GM11168 (cell line): ENCODE data around the gene HAUS6.
"Not testable (repeated sequence)": the region's sequence is repeated elsewhere in the genome, so short reads cannot be mapped to it uniquely, and the experiment has no call there.

Source experiments
- in situ Hi-C: fragments of 300-500 bp; cut with MboI; formaldehyde crosslinking; loops from one replicate; pipeline ENCODE4 v1.12.0; 2022; ENCODE audit warnings: low sequenced_read_pairs; ENCODE audit not compliant: unreplicated experiment

The HAUS6 gene

GRCh38 chr9:19119246-19119645, 16.5 kb upstream of the HAUS6 start:
- in situ Hi-C loops, result no loop called here

GRCh38 chr9:19117039-19117716, 14.5 kb upstream of the HAUS6 start:
- in situ Hi-C loops, result no loop called here

- in situ Hi-C loops, result no loop called here
Measured at GRCh38 chr9:19116107-19116790, 13.5 kb upstream of the HAUS6 start.

GRCh38 chr9:19114680-19115270, 12.1 kb upstream of the HAUS6 start:
- in situ Hi-C loops, result no loop called here

GRCh38 chr9:19113964-19114679, 11.4 kb upstream of the HAUS6 start:
- in situ Hi-C loops, result no loop called here

- in situ Hi-C loops, result not testable (repeated sequence)
Measured at GRCh38 chr9:19113064-19113611, 10.4 kb upstream of the HAUS6 start.

- in situ Hi-C loops, result loop anchor here (10.0 kb wide), 1 partner anchor 67 kb away; no protein-coding TSS in a partner anchor
Measured at GRCh38 chr9:19108038-19108437, 5.3 kb upstream of the HAUS6 start.

GRCh38 chr9:19104515-19105282, 2.0 kb upstream of the HAUS6 start:
- in situ Hi-C loops, result loop anchor here (10.0 kb wide), 1 partner anchor 70 kb away; no protein-coding TSS in a partner anchor

- in situ Hi-C loops, result loop anchor here (10.0 kb wide), 1 partner anchor 73 kb away; no protein-coding TSS in a partner anchor
Measured at GRCh38 chr9:19102181-19102630, 498 bp downstream of the HAUS6 start.

GRCh38 chr9:19101203-19101602, 1.5 kb downstream of the HAUS6 start:
- in situ Hi-C loops, result loop anchor here (10.0 kb wide), 1 partner anchor 74 kb away; no protein-coding TSS in a partner anchor

GRCh38 chr9:19097431-19097830, 5.3 kb downstream of the HAUS6 start:
- in situ Hi-C loops, result loop anchor here (25.0 kb wide), 1 partner anchor 365 kb away; no protein-coding TSS in a partner anchor

- in situ Hi-C loops, result loop anchor here (25.0 kb wide), 1 partner anchor 375 kb away; no protein-coding TSS in a partner anchor
Measured at GRCh38 chr9:19087106-19088000, 15.4 kb downstream of the HAUS6 start.

GRCh38 chr9:19085295-19085694, 17.4 kb downstream of the HAUS6 start:
- in situ Hi-C loops, result loop anchor here (25.0 kb wide), 1 partner anchor 377 kb away; no protein-coding TSS in a partner anchor

- in situ Hi-C loops, result loop anchor here (25.0 kb wide), 1 partner anchor 387 kb away; no protein-coding TSS in a partner anchor
Measured at GRCh38 chr9:19074836-19075235, 27.9 kb downstream of the HAUS6 start.

GRCh38 chr9:19074229-19074628, 28.5 kb downstream of the HAUS6 start:
- in situ Hi-C loops, result no loop called here

GRCh38 chr9:19057033-19057432, 45.7 kb downstream of the HAUS6 start:
- in situ Hi-C loops, result no loop called here

GRCh38 chr9:19050637-19051591, 51.8 kb downstream of the HAUS6 start:
- in situ Hi-C loops, result no loop called here
